Superior temporal gyrus (tissue), 1 donor: ENCODE measurements around the gene CRHR1.

Source experiments
- DNase-seq: peaks from one replicate; pipeline ENCODE4 v3.0.0-alpha.2; 2016; ENCODE audit errors: extremely low spot score

CRHR1 gene

GRCh38 chr17:45867702-45868101 lies 83.6 kb downstream of the CRHR1 start:
- no peak for DNase-seq

GRCh38 chr17:45868276-45868675 lies 84.2 kb downstream of the CRHR1 start:
- DNase-seq, result no peak

GRCh38 chr17:45869676-45870341 lies 85.7 kb downstream of the CRHR1 start:
- no peak for DNase-seq

GRCh38 chr17:45870342-45870974 lies 86.3 kb downstream of the CRHR1 start:
- no peak for DNase-seq

- DNase-seq, result no peak
Measured at GRCh38 chr17:45871718-45872117, 87.6 kb downstream of the CRHR1 start.

- DNase-seq, result no peak
Measured at GRCh38 chr17:45873728-45874127, 89.6 kb downstream of the CRHR1 start.

GRCh38 chr17:45874151-45874550 lies 90.0 kb downstream of the CRHR1 start:
- DNase-seq, result no peak

- no peak for DNase-seq
Measured at GRCh38 chr17:45876539-45876938, 92.4 kb downstream of the CRHR1 start.

- DNase-seq, result no peak
Measured at GRCh38 chr17:45877467-45877866, 93.3 kb downstream of the CRHR1 start.

GRCh38 chr17:45883063-45883462 lies 98.9 kb downstream of the CRHR1 start:
- no peak for DNase-seq
